ENCODE results near the gene CSKMT. TPM values are rescaled to one million over a fixed set of nuclear protein-coding genes. Genes with fewer than 3 reads are reported as not detected.

The CSKMT gene
- total RNA-seq, 4 donors from 2014 or later: 0.83 to 13.5 (median 5.7) TPM

GRCh38 chr11:62645946-62646824 lies 18.9 kb upstream of the CSKMT start, which contains the start of gene GANAB:
Gene GANAB, minus strand, starts transcription at chr11:62646613. Its CDS starts 14 bp downstream, at chr11:62646599.
- Histone ChIP-seq H3K4me3 (replicated peaks in 1 of 3) (peak within 1 kb of the TSS; percentile 64 to 99 (median 84)), H3K36me3 (peaks cover 9 to 25% of the 10 kb centered on the region in 2 donors), H3K27me3 (no peaks in the 10 kb centered on the region), H3K9me3 (no peaks in the 10 kb centered on the region), H3K27ac (peak within 1 kb of the TSS; percentile 64 to 88 (median 87)), H3K4me1 (peaks cover 11 to 13% of the 10 kb centered on the region in 2 donors)
- WGBS, 2 donors: 0% methylated on average over 37 to 42 of the region's 73 CpGs
- intact Hi-C loops (cut with DNase I): no loop called here
- peak; percentile 100 for DNase-seq
- TF ChIP-seq CTCF (IDR thresholded peaks at IDR 0.05): peak in 1 of 6 experiments; percentile 14
- TF ChIP-seq POLR2A (IDR thresholded peaks at IDR 0.05): peak in 1 of 2 donors; percentile 79

- DNase-seq: no peak
- Histone ChIP-seq H3K36me3 (peaks cover 9 to 25% of the 10 kb centered on the region in 2 donors), H3K27me3 (no peaks in the 10 kb centered on the region), H3K27ac (no peak overlapping the region), H3K4me1 (peaks cover 13 to 16% of the 10 kb centered on the region in 2 donors), H3K4me3 (replicated peaks in 1 of 3) (peak overlapping the region in 1 of 3 donors; percentile 84), H3K9me3 (no peaks in the 10 kb centered on the region)
- intact Hi-C loops (cut with DNase I): no loop called here
- TF ChIP-seq POLR2A (IDR thresholded peaks at IDR 0.05) (no peak), CTCF (IDR thresholded peaks at IDR 0.05) (no peak)
- WGBS, 2 donors: 42 to 46% methylated on average over 16 to 18 of the region's 32 CpGs
Measured at GRCh38 chr11:62646825-62647608, 18.1 kb upstream of the CSKMT start.

- Histone ChIP-seq H3K4me1 (peaks cover 18 to 22% of the 10 kb centered on the region in 2 donors), H3K4me3 (replicated peaks in 1 of 3) (no peak overlapping the region), H3K27me3 (no peaks in the 10 kb centered on the region), H3K9me3 (no peaks in the 10 kb centered on the region), H3K27ac (no peak overlapping the region), H3K36me3 (peaks cover 8 to 22% of the 10 kb centered on the region in 2 donors)
- intact Hi-C loops (cut with DNase I): no loop called here
- TF ChIP-seq POLR2A (IDR thresholded peaks at IDR 0.05) (no peak), CTCF (IDR thresholded peaks at IDR 0.05) (no peak)
- DNase-seq: no peak
- 72 to 92% methylated on average over 2 of the region's 6 CpGs for WGBS, 2 donors
Measured at GRCh38 chr11:62647609-62648005, 17.5 kb upstream of the CSKMT start.

GRCh38 chr11:62648185-62648966 lies 16.7 kb upstream of the CSKMT start:
- H3K27me3 ChIP-seq: no peaks in the 10 kb centered on the region
- H3K9me3 ChIP-seq: no peaks in the 10 kb centered on the region
- DNase-seq: no peak
- no peak overlapping the region for H3K4me3 ChIP-seq (replicated peaks in 1 of 3)
- intact Hi-C loops (cut with DNase I): no loop called here
- H3K4me1 ChIP-seq: peaks cover 19 to 22% of the 10 kb centered on the region in 2 donors
- peaks cover under 1 to 18% of the 10 kb centered on the region in 2 donors for H3K36me3 ChIP-seq
- WGBS, 2 donors: 91 to 95% methylated on average over 18 to 19 of the region's 24 CpGs
- TF ChIP-seq POLR2A (IDR thresholded peaks at IDR 0.05) (no peak), CTCF (IDR thresholded peaks at IDR 0.05) (no peak)
- H3K27ac ChIP-seq: no peak overlapping the region
